GM18870 (cell line): ENCODE data around the gene GADD45GIP1.

Experiments used
- ATAC-seq: cut with Tn5 transposase; IDR thresholded peaks from one replicate; pipeline ENCODE4 v1.9.1; 2021; ENCODE audit warnings: moderate library complexity; ENCODE audit not compliant: unreplicated experiment

GADD45GIP1 gene

GRCh38 chr19:12956446-12957388, at the start of gene GADD45GIP1:
Gene GADD45GIP1 (minus strand): TSS chr19:12957223. CDS start chr19:12957212, 11 bp downstream.
- ATAC-seq, result no peak

GRCh38 chr19:13005861-13006370, 48.9 kb upstream of the GADD45GIP1 start:
- ATAC-seq, result no peak

- ATAC-seq, result no peak
These were observed 48.2 kb upstream of the GADD45GIP1 start for GRCh38 chr19:13005253-13005652.

- ATAC-seq, result no peak
These were observed 47.2 kb upstream of the GADD45GIP1 start for GRCh38 chr19:13004273-13004672.

GRCh38 chr19:13003081-13003480, 46.1 kb upstream of the GADD45GIP1 start:
- ATAC-seq, result no peak

- no peak for ATAC-seq
These were observed 45.3 kb upstream of the GADD45GIP1 start for GRCh38 chr19:13002166-13002898.

GRCh38 chr19:13001502-13002165, 44.6 kb upstream of the GADD45GIP1 start:
- no peak for ATAC-seq

GRCh38 chr19:13001166-13001501, 44.1 kb upstream of the GADD45GIP1 start:
- ATAC-seq, result no peak

GRCh38 chr19:12997967-12998940, 41.2 kb upstream of the GADD45GIP1 start:
- no peak for ATAC-seq

GRCh38 chr19:12997179-12997966, 40.4 kb upstream of the GADD45GIP1 start:
- no peak for ATAC-seq

- ATAC-seq, result no peak
These were observed 39.5 kb upstream of the GADD45GIP1 start for GRCh38 chr19:12996406-12997094.

GRCh38 chr19:12995596-12996405, 38.8 kb upstream of the GADD45GIP1 start:
- no peak for ATAC-seq

- no peak for ATAC-seq
These were observed 37.9 kb upstream of the GADD45GIP1 start, which contains the start of gene NFIX for GRCh38 chr19:12994701-12995595. Gene NFIX (plus strand): TSS chr19:12995475. CDS start chr19:12995838, 363 bp downstream.

- ATAC-seq, result no peak
These were observed 36.5 kb upstream of the GADD45GIP1 start for GRCh38 chr19:12993562-12993961.

GRCh38 chr19:12992729-12993128, 35.7 kb upstream of the GADD45GIP1 start:
- no peak for ATAC-seq

- no peak for ATAC-seq
These were observed 34.3 kb upstream of the GADD45GIP1 start for GRCh38 chr19:12991296-12991695.

- ATAC-seq, result no peak
These were observed 33.8 kb upstream of the GADD45GIP1 start for GRCh38 chr19:12990853-12991252.
